Measurements from ENCODE around the gene PGA3.

DNA sequence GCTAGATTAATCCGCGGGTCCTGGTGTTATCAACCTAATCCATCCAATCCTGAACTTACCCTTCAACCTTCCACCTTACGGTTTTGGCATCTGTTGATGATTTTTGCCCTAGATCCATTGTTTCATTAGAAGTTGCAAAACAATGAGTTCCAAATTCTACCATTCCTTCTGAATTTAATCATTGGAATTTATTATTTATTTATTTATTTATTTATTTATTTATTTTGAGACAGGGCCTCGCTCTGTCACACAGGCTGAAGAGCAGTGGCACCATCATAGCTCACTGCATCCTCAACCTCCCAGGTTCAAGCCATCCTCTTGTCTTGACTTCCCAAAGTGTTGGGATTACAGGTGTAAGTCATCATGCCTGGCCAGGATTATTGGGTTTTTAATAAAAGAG lies 21.8 kb upstream of the PGA3 start:
- TF ChIP-seq, protein P1, sequence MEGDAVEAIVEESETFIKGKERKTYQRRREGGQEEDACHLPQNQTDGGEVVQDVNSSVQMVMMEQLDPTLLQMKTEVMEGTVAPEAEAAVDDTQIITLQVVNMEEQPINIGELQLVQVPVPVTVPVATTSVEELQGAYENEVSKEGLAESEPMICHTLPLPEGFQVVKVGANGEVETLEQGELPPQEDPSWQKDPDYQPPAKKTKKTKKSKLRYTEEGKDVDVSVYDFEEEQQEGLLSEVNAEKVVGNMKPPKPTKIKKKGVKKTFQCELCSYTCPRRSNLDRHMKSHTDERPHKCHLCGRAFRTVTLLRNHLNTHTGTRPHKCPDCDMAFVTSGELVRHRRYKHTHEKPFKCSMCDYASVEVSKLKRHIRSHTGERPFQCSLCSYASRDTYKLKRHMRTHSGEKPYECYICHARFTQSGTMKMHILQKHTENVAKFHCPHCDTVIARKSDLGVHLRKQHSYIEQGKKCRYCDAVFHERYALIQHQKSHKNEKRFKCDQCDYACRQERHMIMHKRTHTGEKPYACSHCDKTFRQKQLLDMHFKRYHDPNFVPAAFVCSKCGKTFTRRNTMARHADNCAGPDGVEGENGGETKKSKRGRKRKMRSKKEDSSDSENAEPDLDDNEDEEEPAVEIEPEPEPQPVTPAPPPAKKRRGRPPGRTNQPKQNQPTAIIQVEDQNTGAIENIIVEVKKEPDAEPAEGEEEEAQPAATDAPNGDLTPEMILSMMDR (IDR thresholded peaks at IDR 0.05 in 8 of 11, conservative IDR thresholded peaks at IDR 0.05 in 3 of 11) = no peak
- TF ChIP-seq POLR2A (IDR thresholded peaks at IDR 0.05) (no peak), POLR2AphosphoS5 (IDR thresholded peaks at IDR 0.05) (no peak)

Data from spleen (tissue), 7 donors.